Erythroblast (primary cell): ENCODE measurements around the gene CAV1.

ENCODE experiments used
- GATA1 ChIP-seq: IDR thresholded peaks from 2 replicates; pipeline ENCODE4 v1.6.1; 2011; ENCODE audit warnings: low read depth, mild to moderate bottlenecking, control low read depth, low read length, moderate library complexity
- POLR2A ChIP-seq: IDR thresholded peaks from 2 replicates; pipeline ENCODE4 v1.6.1; 2011; ENCODE audit warnings: mild to moderate bottlenecking, low read length

DNA sequence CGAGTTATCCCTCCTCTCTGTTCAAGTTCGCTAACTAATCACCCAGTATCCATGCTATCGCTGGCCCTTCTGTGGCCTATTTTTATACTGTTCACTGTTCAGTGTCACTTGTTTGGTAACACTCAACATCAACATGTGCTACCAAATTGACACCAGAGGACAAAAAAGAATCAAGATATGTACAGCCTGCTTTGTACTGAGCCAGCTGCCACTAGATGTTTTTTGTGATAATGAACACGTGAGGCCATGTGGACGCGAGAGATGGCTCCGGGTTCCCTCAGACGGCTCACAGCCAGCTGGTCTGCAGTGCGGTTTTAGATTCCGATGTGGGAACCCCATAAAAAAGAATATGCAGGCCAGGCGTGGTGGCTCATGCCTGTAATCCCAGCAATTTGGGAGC is 21.2 kb downstream of the CAV1 start:
- TF ChIP-seq POLR2A (no peak), GATA1 (no peak)
